Activated CD4-positive, alpha-beta T cell treated with anti-CD3 and anti-CD28 coated beads for 4 hours (primary cell): ENCODE results near the gene RHBDF1.
A peak's percentile ranks its signal among the peaks of the same experiment; 100 is the strongest.

ENCODE experiments used
- DNase-seq, 2 donors: peaks; one replicate each; pipeline ENCODE4 v3.0.0-alpha.2; 2020

RHBDF1 gene

GRCh38 chr16:92431-93339 lies 20.3 kb upstream of the RHBDF1 start:
- no peak for DNase-seq

- DNase-seq = no peak
These were observed 19.1 kb upstream of the RHBDF1 start for GRCh38 chr16:91484-91883.

GRCh38 chr16:89391-90302 lies 17.2 kb upstream of the RHBDF1 start:
- DNase-seq = no peak

GRCh38 chr16:88613-89012 lies 16.2 kb upstream of the RHBDF1 start:
- no peak for DNase-seq

- DNase-seq = no peak
These were observed 14.1 kb upstream of the RHBDF1 start for GRCh38 chr16:86483-86952.

- DNase-seq = no peak
These were observed 13.4 kb upstream of the RHBDF1 start for GRCh38 chr16:85865-86264.

- DNase-seq = no peak
These were observed 13.0 kb upstream of the RHBDF1 start for GRCh38 chr16:85407-85782.

- peak; percentile 24 to 46 for DNase-seq
These were observed 12.4 kb upstream of the RHBDF1 start for GRCh38 chr16:84718-85406.

- DNase-seq = no peak
These were observed 11.6 kb upstream of the RHBDF1 start for GRCh38 chr16:83781-84615.

GRCh38 chr16:83060-83603 lies 10.7 kb upstream of the RHBDF1 start:
- DNase-seq = no peak

- no peak for DNase-seq
These were observed 7.0 kb upstream of the RHBDF1 start for GRCh38 chr16:79151-80054.

- DNase-seq = no peak
These were observed 6.2 kb upstream of the RHBDF1 start for GRCh38 chr16:78444-79150.

GRCh38 chr16:77807-78443 lies 5.5 kb upstream of the RHBDF1 start, which contains the start of gene MPG:
Gene MPG, plus strand, starts transcription at chr16:78225. Its CDS starts 85 bp downstream, at chr16:78310.
- DNase-seq = peak; percentile 81 to 83

- DNase-seq = peak; percentile 16 to 28
These were observed 4.9 kb upstream of the RHBDF1 start for GRCh38 chr16:77273-77806.

- DNase-seq = no peak
These were observed 4.3 kb upstream of the RHBDF1 start for GRCh38 chr16:76535-77272.

- no peak for DNase-seq
These were observed 3.4 kb upstream of the RHBDF1 start for GRCh38 chr16:75580-76501.

GRCh38 chr16:74747-75334 lies 2.4 kb upstream of the RHBDF1 start:
- DNase-seq = no peak
